Naive thymus-derived CD8-positive, alpha-beta T cell (primary cell): Measurements from ENCODE around the gene EIF3I. TPM values are rescaled to one million over a fixed set of nuclear protein-coding genes. Genes with fewer than 3 reads are reported as not detected.

ENCODE experiments used
- ATAC-seq, 2 donors: fragments of 150-1000 bp; cut with Tn5 transposase in 1 of 2; sonication (Bioruptor Pico), chemical (Tn5 transposase) in 1 of 2; 1 replicate in 1 of 2; 2 replicates in 1 of 2; pipeline ENCODE4 v1.10.0; 2021; ENCODE audit warnings: mild to moderate bottlenecking in 2 of 2, moderate library complexity in 2 of 2
- POLR2A ChIA-PET: fragments of 350-600 bp; sonication (Branson Sonifier 250); formaldehyde crosslinking; loops from one replicate; lab custom pipeline; 2021; ENCODE audit warnings: antibody characterized with exemption; lab: Charles Lee
- DNase-seq, 10 donors: peaks; one replicate each; pipeline versions ENCODE4 v3.0.0 to v3.0.0-alpha.2; 2020 to 2022
- H3K27ac Mint-ChIP-seq, 10 donors: one replicate each; pipeline ENCODE4 v1.8.0; 2020 to 2022; ENCODE audit warnings: mild to moderate bottlenecking in 10 of 10, mixed read lengths in 10 of 10, moderate library complexity in 4 of 10, inconsistent platforms in 1 of 10
- H3K27me3 Mint-ChIP-seq, 5 donors: one replicate each; pipeline ENCODE4 v1.8.0; 2021 to 2022; ENCODE audit warnings: mixed read lengths in 5 of 5
- H3K36me3 Mint-ChIP-seq, 3 donors: one replicate each; pipeline ENCODE4 v1.8.0; 2020 to 2022; ENCODE audit warnings: mixed read lengths in 3 of 3, mild to moderate bottlenecking in 2 of 3, inconsistent platforms in 1 of 3
- H3K4me1 Mint-ChIP-seq, 4 donors: one replicate each; pipeline ENCODE4 v1.8.0; 2021 to 2022; ENCODE audit warnings: mixed read lengths in 4 of 4
- H3K4me3 Mint-ChIP-seq, 10 donors: one replicate each; pipeline ENCODE4 v1.8.0; 2020 to 2022; ENCODE audit warnings: mild to moderate bottlenecking in 10 of 10, mixed read lengths in 10 of 10, moderate library complexity in 6 of 10, inconsistent platforms in 1 of 10
- H3K9me3 Mint-ChIP-seq, 9 donors: one replicate each; pipeline ENCODE4 v1.8.0; 2020 to 2022; ENCODE audit warnings: mixed read lengths in 9 of 9, mild to moderate bottlenecking in 3 of 9, inconsistent platforms in 1 of 9, moderate library complexity in 1 of 9
- polyA plus RNA-seq, 3 donors: library from polyadenylated mRNA; unstranded; fragments of 300-500 nt; fragmentation: Illumina TruSeq; gene quantifications; one replicate each; pipeline ENCODE4 v1.2.3, GENCODE V29; 2021
- total RNA-seq, 8 experiments: library from RNA in 2 of 8; stranded (reverse) in 2 of 8; gene quantifications; one replicate each; pipeline ENCODE4 v1.2.3 and lab custom pipeline; 2021 to 2026

The EIF3I gene
- total and polyA plus RNA-seq, 5 experiments from 2014 or later: 80.3 to 181 (median 167) TPM

GRCh38 chr1:32216566-32216965 lies 5.6 kb upstream of the EIF3I start:
- no peak for ATAC-seq
- Mint-ChIP-seq H3K27me3 (no peaks in the 10 kb centered on the region), H3K4me3 (no peak overlapping the region), H3K36me3 (peaks cover 0 to 29% (median 3%) of the 10 kb centered on the region in 3 donors), H3K9me3 (no peaks in the 10 kb centered on the region), H3K4me1 (peaks cover 10 to 29% (median 23%) of the 10 kb centered on the region in 4 donors), H3K27ac (peak overlapping the region in 2 of 10 donors; percentile 28 to 80)
- DNase-seq: no peak
- POLR2A ChIA-PET: interaction anchor here (0.8 to 4.0 kb wide), 11 partner anchors 10 to 143 kb away, joined by 3 to 17 read pairs (median 7); partner anchors contain the start of genes HDAC1, IQCC, MARCKSL1 and TXLNA

GRCh38 chr1:32219022-32219421 lies 3.2 kb upstream of the EIF3I start:
- ATAC-seq (no peak), DNase-seq (no peak)
- Mint-ChIP-seq H3K4me3 (peak overlapping the region in 2 of 10 donors; percentile 14 to 45), H3K27me3 (no peaks in the 10 kb centered on the region), H3K36me3 (peaks cover 0 to 31% (median 3%) of the 10 kb centered on the region in 3 donors), H3K9me3 (no peaks in the 10 kb centered on the region), H3K4me1 (peaks cover 13 to 50% (median 40%) of the 10 kb centered on the region in 4 donors), H3K27ac (peak overlapping the region in 3 of 10 donors; percentile 29 to 53 (median 31))
- POLR2A ChIA-PET: interaction anchor here (0.6 to 50.5 kb wide), 3 partner anchors 40 to 171 kb away, joined by 3 to 2080 read pairs (median 3); partner anchors contain the start of genes FAM167B, HDAC1, LCK and TXLNA

GRCh38 chr1:32220746-32221580 lies 1.2 kb upstream of the EIF3I start:
- DNase-seq (no peak), ATAC-seq (no peak)
- Mint-ChIP-seq H3K27me3 (no peaks in the 10 kb centered on the region), H3K4me1 (peaks cover 17 to 55% (median 44%) of the 10 kb centered on the region in 4 donors), H3K4me3 (peak overlapping the region; percentile 90 to 99 (median 96)), H3K9me3 (no peaks in the 10 kb centered on the region), H3K27ac (peak overlapping the region; percentile 95 to 100 (median 99)), H3K36me3 (peaks cover 0 to 41% (median 3%) of the 10 kb centered on the region in 3 donors)
- POLR2A ChIA-PET: interaction anchor here (0.9 to 50.5 kb wide), 6 partner anchors 15 to 101 kb away, joined by 3 to 2080 read pairs (median 4); partner anchors contain the start of genes FAM167B, HDAC1, IQCC and LCK

DNA sequence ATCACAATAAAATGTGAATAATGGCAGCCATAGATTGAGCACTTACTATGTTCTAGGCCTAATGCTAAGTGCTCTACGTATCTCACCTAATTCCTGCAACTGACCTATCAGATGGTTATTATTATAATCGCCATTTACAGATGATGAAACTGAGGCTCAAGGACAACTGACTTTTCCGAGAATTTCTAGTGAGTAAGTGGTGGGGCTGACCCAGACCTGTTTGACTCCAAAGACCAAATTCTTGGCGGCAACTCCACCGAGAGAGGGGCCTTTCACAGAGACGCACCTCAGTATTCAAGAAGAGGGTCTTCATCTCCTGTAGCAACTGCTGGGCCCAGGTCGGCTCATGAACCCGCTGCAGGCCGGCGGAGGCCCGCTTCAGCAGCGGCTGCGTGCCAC lies 627 bp upstream of the EIF3I start:
- Mint-ChIP-seq H3K27ac (peak overlapping the region; percentile 95 to 100 (median 99)), H3K36me3 (peaks cover 0 to 44% (median 0%) of the 10 kb centered on the region in 3 donors), H3K9me3 (no peaks in the 10 kb centered on the region), H3K4me3 (peak overlapping the region; percentile 90 to 99 (median 96)), H3K27me3 (no peaks in the 10 kb centered on the region), H3K4me1 (peaks cover 14 to 53% (median 41%) of the 10 kb centered on the region in 4 donors)
- POLR2A ChIA-PET: interaction anchor here (0.9 to 50.5 kb wide), 6 partner anchors 16 to 115 kb away, joined by 3 to 2080 read pairs (median 6); partner anchors contain the start of genes FAM167B, HDAC1, IQCC and LCK
- no peak for ATAC-seq
- no peak for DNase-seq

GRCh38 chr1:32223683-32224082 lies 1.5 kb downstream of the EIF3I start:
- Mint-ChIP-seq H3K36me3 (peaks cover 0 to 46% (median 4%) of the 10 kb centered on the region in 3 donors), H3K27ac (peak overlapping the region; percentile 58 to 100 (median 98)), H3K4me1 (peaks cover 17 to 58% (median 46%) of the 10 kb centered on the region in 4 donors), H3K4me3 (peak overlapping the region; percentile 90 to 99 (median 96)), H3K27me3 (no peaks in the 10 kb centered on the region), H3K9me3 (no peaks in the 10 kb centered on the region)
- ATAC-seq (no peak), DNase-seq (no peak)
- POLR2A ChIA-PET: interaction anchor here (0.5 to 50.5 kb wide), 6 partner anchors 16 to 151 kb away, joined by 3 to 2080 read pairs (median 6); partner anchors contain the start of genes FAM167B, HDAC1, LCK and MARCKSL1

DNA sequence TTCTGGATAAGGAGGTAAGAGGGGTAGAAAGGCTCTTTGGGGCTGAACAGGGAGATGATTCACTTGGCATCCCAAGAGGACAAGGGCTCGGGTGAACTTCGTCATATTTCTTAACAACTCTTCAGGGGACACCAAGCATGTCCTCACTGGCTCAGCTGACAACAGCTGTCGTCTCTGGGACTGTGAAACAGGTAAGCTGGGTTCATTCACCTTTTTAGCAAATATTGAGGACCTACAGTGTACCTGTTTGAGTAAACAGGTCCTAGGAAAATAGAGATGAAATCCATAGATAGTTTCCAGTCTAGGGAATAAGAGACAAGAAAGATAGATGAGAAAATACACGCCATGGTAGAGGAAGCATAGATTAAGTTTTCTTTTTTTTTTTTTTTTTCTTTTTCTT lies 2.1 kb downstream of the EIF3I start:
- no peaks in the 10 kb centered on the region for H3K27me3 Mint-ChIP-seq
- H3K27ac Mint-ChIP-seq: peak overlapping the region in 9 of 10 donors; percentile 58 to 100 (median 97)
- DNase-seq (no peak), ATAC-seq (no peak)
- H3K9me3 Mint-ChIP-seq: no peaks in the 10 kb centered on the region
- peak overlapping the region; percentile 50 to 99 (median 94) for H3K4me3 Mint-ChIP-seq
- peaks cover 0 to 52% (median 8%) of the 10 kb centered on the region in 3 donors for H3K36me3 Mint-ChIP-seq
- H3K4me1 Mint-ChIP-seq: peaks cover 17 to 58% (median 45%) of the 10 kb centered on the region in 4 donors
- POLR2A ChIA-PET: interaction anchor here (0.6 to 50.5 kb wide), 3 partner anchors 46 to 146 kb away, joined by 3 to 2080 read pairs (median 3); partner anchors contain the start of genes FAM167B, HDAC1, LCK and MARCKSL1

- POLR2A ChIA-PET: interaction anchor here (0.7 to 50.5 kb wide), 3 partner anchors 12 to 110 kb away, joined by 4 to 2080 read pairs (median 12); partner anchors contain the start of genes FAM167B, HDAC1 and LCK
- Mint-ChIP-seq H3K36me3 (peaks cover 0 to 80% (median 8%) of the 10 kb centered on the region in 3 donors), H3K9me3 (no peaks in the 10 kb centered on the region)
Observed at GRCh38 chr1:32228771-32229170, 6.6 kb downstream of the EIF3I start.

DNA sequence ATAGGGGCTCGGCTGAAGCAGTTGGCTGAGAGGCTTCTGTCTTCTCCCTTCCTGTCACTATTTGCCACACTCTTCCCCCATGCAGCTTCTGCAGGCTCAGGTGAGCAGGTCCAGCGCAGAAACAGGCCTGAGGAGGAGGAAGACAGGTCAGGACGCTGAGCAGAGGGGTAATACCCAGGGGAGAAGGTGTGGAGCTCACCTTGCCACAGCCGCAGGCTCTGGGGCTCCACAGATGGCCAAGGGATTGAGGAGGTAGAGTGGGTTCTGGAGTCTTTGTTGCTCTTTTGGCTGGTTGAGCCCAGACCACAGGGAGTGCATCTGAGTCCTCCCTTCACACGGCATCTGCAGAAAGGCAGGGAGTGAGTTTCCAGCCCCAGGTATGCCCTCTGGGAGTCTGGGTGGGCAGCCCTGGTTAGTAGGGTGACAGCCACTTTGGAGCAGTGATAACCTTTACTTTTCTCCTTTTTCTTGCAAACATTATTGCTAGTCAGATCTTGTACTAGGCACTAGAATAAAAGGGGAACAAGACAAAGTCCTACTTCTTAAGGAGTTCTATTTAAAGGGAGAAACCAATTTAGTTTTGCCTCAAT lies 9.7 kb downstream of the EIF3I start:
- POLR2A ChIA-PET: interaction anchor here (50.5 kb wide), 1 partner anchor 39 kb away, joined by 2080 read pairs; the partner anchor contains the start of genes FAM167B, HDAC1 and LCK
- Mint-ChIP-seq H3K27me3 (no peaks in the 10 kb centered on the region), H3K4me1 (peaks cover 0 to 9% (median 7%) of the 10 kb centered on the region in 4 donors), H3K27ac (peak overlapping the region in 6 of 10 donors; percentile 21 to 77 (median 58)), H3K4me3 (no peak overlapping the region), H3K9me3 (no peaks in the 10 kb centered on the region), H3K36me3 (peaks cover 0 to 54% (median 8%) of the 10 kb centered on the region in 3 donors)
- ATAC-seq: no peak
- DNase-seq: no peak

More at GRCh38 chr1:32228771-32229170, 6.6 kb downstream of the EIF3I start:
- Mint-ChIP-seq H3K27me3 (no peaks in the 10 kb centered on the region), H3K4me3 (no peak overlapping the region), H3K4me1 (peaks cover 10 to 22% (median 17%) of the 10 kb centered on the region in 4 donors), H3K27ac (peak overlapping the region in 5 of 10 donors; percentile 28 to 60 (median 41))
- no peak for DNase-seq
- ATAC-seq: no peak

- H3K4me1 Mint-ChIP-seq: peaks cover 0 to 5% (median 3%) of the 10 kb centered on the region in 4 donors
- POLR2A ChIA-PET: interaction anchor here (0.6 to 50.5 kb wide), 2 partner anchors 38 to 110 kb away, joined by 3 to 2080 read pairs; partner anchors contain the start of genes FAM167B, HDAC1 and LCK
- no peaks in the 10 kb centered on the region for H3K9me3 Mint-ChIP-seq
- peak overlapping the region in 3 of 10 donors; percentile 73 to 77 (median 76) for H3K27ac Mint-ChIP-seq
- ATAC-seq (peak in 1 of 2 donors; percentile 14), DNase-seq (no peak)
- no peak overlapping the region for H3K4me3 Mint-ChIP-seq
- H3K36me3 Mint-ChIP-seq: peaks cover 0 to 48% (median 8%) of the 10 kb centered on the region in 3 donors
- no peaks in the 10 kb centered on the region for H3K27me3 Mint-ChIP-seq
Observed at GRCh38 chr1:32232558-32233304, 10.5 kb downstream of the EIF3I start.

DNA sequence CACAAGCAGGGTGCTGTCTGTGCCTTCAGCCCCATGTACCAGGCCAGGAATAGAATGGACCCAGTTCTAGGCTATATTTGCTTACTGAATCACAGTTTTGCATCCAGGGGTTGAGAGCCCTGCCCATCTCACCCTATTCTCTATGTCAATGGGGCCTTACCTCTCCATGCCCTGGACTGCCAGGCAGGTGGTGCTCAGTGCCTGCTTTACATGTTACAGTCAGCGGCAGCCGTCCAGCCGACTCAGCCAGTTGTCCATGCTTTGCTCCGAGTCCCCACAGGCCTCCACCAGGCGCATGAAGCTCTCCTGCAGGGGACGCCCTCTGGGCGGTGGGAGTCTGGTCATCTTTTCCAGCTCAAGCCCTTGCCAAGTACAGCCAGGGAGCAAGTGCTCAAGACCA lies 12.6 kb downstream of the EIF3I start:
- Mint-ChIP-seq H3K4me1 (peaks cover 0 to 4% (median 1%) of the 10 kb centered on the region in 4 donors), H3K4me3 (no peak overlapping the region), H3K27ac (no peak overlapping the region), H3K27me3 (no peaks in the 10 kb centered on the region), H3K9me3 (no peaks in the 10 kb centered on the region), H3K36me3 (peaks cover 0 to 27% (median 0%) of the 10 kb centered on the region in 3 donors)
- no peak for DNase-seq
- peak in 1 of 2 donors; percentile 17 for ATAC-seq
- POLR2A ChIA-PET: interaction anchor here (0.6 to 50.5 kb wide), 2 partner anchors 36 to 112 kb away, joined by 3 to 2080 read pairs; partner anchors contain the start of genes FAM167B, HDAC1 and LCK

- ATAC-seq (no peak), DNase-seq (no peak)
- Mint-ChIP-seq H3K27ac (peak overlapping the region in 5 of 10 donors; percentile 12 to 71 (median 48)), H3K27me3 (no peaks in the 10 kb centered on the region), H3K9me3 (no peaks in the 10 kb centered on the region), H3K4me1 (peaks cover 7 to 21% (median 20%) of the 10 kb centered on the region in 4 donors), H3K36me3 (no peaks in the 10 kb centered on the region), H3K4me3 (peak overlapping the region; percentile 72 to 93 (median 90))
- POLR2A ChIA-PET: interaction anchor here (2.6 to 50.5 kb wide), 5 partner anchors 12 to 96 kb away, joined by 8 to 2080 read pairs (median 16); partner anchors contain the start of genes FAM167B, HDAC1, LCK and MARCKSL1
Observed at GRCh38 chr1:32239337-32239736, 17.1 kb downstream of the EIF3I start.
